HCT116 (cell line): ENCODE data around the gene C4orf54. TPM values are rescaled to one million over a fixed set of nuclear protein-coding genes. Genes with fewer than 3 reads are reported as not detected.

Source experiments
- ATAC-seq: fragments of 200-7000 bp; cut with Tn5 transposase; 2 replicates; pipeline ENCODE4 v1.9.1; 2020; ENCODE audit warnings: mild to moderate bottlenecking, moderate library complexity
- BruUV-seq: library from RNA; stranded (reverse); fragments of 400-500 nt; replicated peaks from 2 replicates; lab custom pipeline; 2021; lab: Mats Ljungman, UMichigan
- CTCF ChIA-PET: fragments of 300-600 bp; sonication (Branson Sonifier 250); formaldehyde crosslinking; loops from one replicate; lab custom pipeline; 2021; ENCODE audit warnings: antibody characterized with exemption; lab: Charles Lee
- POLR2A ChIA-PET: fragments of 300-600, 350-600 bp; sonication (Branson Sonifier 250); formaldehyde crosslinking; loops from one replicate; lab custom pipeline; 2021; ENCODE audit warnings: antibody characterized with exemption; lab: Charles Lee
- RAD21 ChIA-PET, 2 experiments: fragments of 300-600 bp; sonication (Branson Sonifier 250); formaldehyde crosslinking; loops; one replicate each; lab custom pipeline; 2023; ENCODE audit warnings: low total read pairs in 2 of 2; ENCODE audit not compliant: uncharacterized antibody in 2 of 2, unreplicated experiment in 2 of 2, low non-redundant PET in 1 of 2; lab: Charles Lee
- DNase-seq: peaks from one replicate; pipeline ENCODE4 v3.0.0-alpha.2; 2010; ENCODE audit warnings: low read depth, low spot score
- H2AFZ ChIP-seq: fragments of 200-600 bp; shearing (Covaris generic), sonication (generic); 2 replicates; pipeline ENCODE4 v1.6.1; 2017; ENCODE audit warnings: low read depth, mixed run types, mixed read lengths, antibody characterized with exemption, low read length; ENCODE audit not compliant: poor library complexity, severe bottlenecking
- H3K27ac ChIP-seq: 2 replicates; pipeline ENCODE4 v1.5.1; 2012; ENCODE audit warnings: low read depth, low read length
- H3K27me3 ChIP-seq: fragments of 200-600 bp; sonication (generic); 2 replicates; pipeline ENCODE4 v1.6.1; 2016; ENCODE audit warnings: mixed run types, low read length, mixed read lengths; ENCODE audit not compliant: insufficient read depth
- H3K36me3 ChIP-seq, 2 experiments: fragments of 200-500 bp in 1 of 2; fragments of 200-600 bp in 1 of 2; sonication (Bioruptor generic) in 1 of 2; sonication (generic) in 1 of 2; 2 replicates each; pipeline versions ENCODE4 v1.5.1 to v1.6.1; 2014 to 2016; ENCODE audit warnings: low read length in 2 of 2, inconsistent platforms in 1 of 2, mixed read lengths in 1 of 2, mixed run types in 1 of 2; ENCODE audit not compliant: insufficient read depth in 2 of 2, control insufficient read depth in 1 of 2
- H3K4me1 ChIP-seq, 2 experiments: fragments of 200-600 bp in 1 of 2; sonication (generic) in 1 of 2; 2 replicates each; pipeline versions ENCODE4 v1.5.1 to v1.6.1; 2012 to 2017; ENCODE audit warnings: low read length in 2 of 2, inconsistent platforms in 1 of 2, mild to moderate bottlenecking in 1 of 2, mixed read lengths in 1 of 2, mixed run types in 1 of 2, moderate library complexity in 1 of 2; ENCODE audit not compliant: insufficient read depth in 2 of 2, control insufficient read depth in 1 of 2
- H3K4me2 ChIP-seq: fragments of 200-600 bp; sonication (generic); 2 replicates; pipeline ENCODE4 v1.6.1; 2017; ENCODE audit warnings: mixed run types, low read length, mixed read lengths
- H3K4me3 ChIP-seq, 2 experiments: fragments of 200-600 bp in 1 of 2; sonication (generic) in 1 of 2; replicated peaks in 1 of 2; 2 replicates each; pipeline ENCODE4 v1.5.1; 2011 to 2016; ENCODE audit warnings: low read length in 2 of 2, control low read depth in 1 of 2, low read depth in 1 of 2, mild to moderate bottlenecking in 1 of 2, mixed read lengths in 1 of 2, mixed run types in 1 of 2
- H3K79me2 ChIP-seq: fragments of 200-600 bp; sonication (generic); 2 replicates; pipeline ENCODE4 v1.6.1; 2017; ENCODE audit warnings: mild to moderate bottlenecking, mixed run types, low read length, moderate library complexity, mixed read lengths; ENCODE audit not compliant: insufficient read depth
- H3K9ac ChIP-seq: fragments of 200-600 bp; sonication (generic); 2 replicates; pipeline ENCODE4 v1.6.1; 2016; ENCODE audit warnings: low read length, mixed read lengths
- H3K9me2 ChIP-seq: fragments of 200-600 bp; sonication (generic), shearing (Covaris generic); 2 replicates; pipeline ENCODE4 v1.6.1; 2017; ENCODE audit warnings: mixed run types, mild to moderate bottlenecking, moderate library complexity; ENCODE audit not compliant: insufficient read depth
- H3K9me3 ChIP-seq, 2 experiments: fragments of 200-500 bp in 1 of 2; fragments of 200-600 bp in 1 of 2; sonication (Bioruptor generic) in 1 of 2; sonication (generic) in 1 of 2; 2 replicates each; pipeline ENCODE4 v1.6.1; 2014 to 2017; ENCODE audit warnings: low read length in 2 of 2, mixed read lengths in 2 of 2, inconsistent platforms in 1 of 2, low read depth in 1 of 2, mild to moderate bottlenecking in 1 of 2, mixed run types in 1 of 2, moderate library complexity in 1 of 2; ENCODE audit not compliant: control insufficient read depth in 1 of 2, insufficient read depth in 1 of 2
- H4K20me1 ChIP-seq: fragments of 200-600 bp; sonication (generic), shearing (Covaris generic); 2 replicates; pipeline ENCODE4 v1.6.1; 2017; ENCODE audit warnings: mixed run types, mild to moderate bottlenecking, moderate library complexity; ENCODE audit not compliant: insufficient read depth
- CBX3 ChIP-seq: IDR thresholded peaks from 2 replicates; pipeline ENCODE4 v1.6.1; 2012; ENCODE audit warnings: low read depth
- EGR1 ChIP-seq: IDR thresholded peaks from 2 replicates; pipeline ENCODE4 v1.6.1; 2012; ENCODE audit warnings: low read depth
- ELF1 ChIP-seq: IDR thresholded peaks from 2 replicates; pipeline ENCODE4 v1.6.1; 2012; ENCODE audit warnings: low read depth, borderline replicate concordance
- EZH2 ChIP-seq: fragments of 200-600 bp; sonication (generic); IDR thresholded peaks from 2 replicates; pipeline ENCODE4 v1.6.1; 2017; ENCODE audit warnings: antibody characterized with exemption, mixed run types
- FOSL1 ChIP-seq: IDR thresholded peaks from 2 replicates; pipeline ENCODE4 v1.6.1; 2012; ENCODE audit warnings: low read depth
- JUND ChIP-seq: IDR thresholded peaks from 2 replicates; pipeline ENCODE4 v1.6.1; 2012
- POLR2AphosphoS5 ChIP-seq: IDR thresholded peaks from 2 replicates; pipeline ENCODE4 v1.6.1; 2011; ENCODE audit warnings: mild to moderate bottlenecking, low read depth, low read length, moderate library complexity
- RAD21 ChIP-seq: IDR thresholded peaks from 2 replicates; pipeline ENCODE4 v1.6.1; 2012; ENCODE audit warnings: low read depth, mild to moderate bottlenecking
- SIN3A ChIP-seq: IDR thresholded peaks from 2 replicates; pipeline ENCODE4 v1.6.1; 2012; ENCODE audit warnings: low read depth
- SP1 ChIP-seq: IDR thresholded peaks from 2 replicates; pipeline ENCODE4 v1.6.1; 2012; ENCODE audit warnings: low read depth
- SRF ChIP-seq: IDR thresholded peaks from 2 replicates; pipeline ENCODE4 v1.6.1; 2012; ENCODE audit warnings: low read depth
- TCF7L2 ChIP-seq: IDR thresholded peaks from 2 replicates; pipeline ENCODE4 v1.7.0; 2011; ENCODE audit warnings: borderline replicate concordance, inconsistent platforms; ENCODE audit not compliant: insufficient read depth, insufficient read length; ENCODE audit errors: extremely low read depth
- YY1 ChIP-seq: IDR thresholded peaks from 2 replicates; pipeline ENCODE4 v1.6.1; 2011; ENCODE audit warnings: low read length, low read depth, moderate library complexity, mild to moderate bottlenecking; ENCODE audit not compliant: insufficient replicate concordance; ENCODE audit errors: extremely low read depth
- ZFX ChIP-seq: fragments of 450-650 bp; IDR thresholded peaks from 2 replicates; pipeline ENCODE4 v1.6.1; 2017
- ZNF274 ChIP-seq: fragments of 200-500 bp; sonication (Bioruptor generic); IDR thresholded peaks from 2 replicates; pipeline ENCODE4 v1.6.1; 2014; ENCODE audit warnings: mild to moderate bottlenecking, low read depth, low read length, inconsistent platforms
- intact Hi-C: fragments of 100-400 bp; cut with micrococcal nuclease; formaldehyde crosslinking; loops from 2 replicates; pipeline ENCODE4 v1.10.0; 2022
- total RNA-seq: library from RNA; stranded (reverse); gene quantifications from one replicate; pipeline ENCODE4 v1.2.1, GENCODE V29; 2021; ENCODE audit not compliant: unreplicated experiment
- TF ChIP-seq, protein P1 (sequence below): IDR thresholded peaks from 2 replicates; pipeline ENCODE4 v1.6.1; 2012; ENCODE audit warnings: low read depth
- TF ChIP-seq, protein P2 (sequence below): IDR thresholded peaks from 2 replicates; pipeline ENCODE4 v1.6.1; 2012
- TF ChIP-seq, protein P3 (sequence below): IDR thresholded peaks from 2 replicates; pipeline ENCODE4 v1.6.1; 2011; ENCODE audit warnings: mild to moderate bottlenecking, low read length, moderate library complexity; ENCODE audit not compliant: insufficient replicate concordance; ENCODE audit errors: extremely low read depth
- TF ChIP-seq, protein P4 (sequence below): IDR thresholded peaks from 2 replicates; pipeline ENCODE4 v1.6.1; 2012

Gene C4orf54
- total RNA-seq, 1 experiment from 2014 or later = not detected

DNA sequence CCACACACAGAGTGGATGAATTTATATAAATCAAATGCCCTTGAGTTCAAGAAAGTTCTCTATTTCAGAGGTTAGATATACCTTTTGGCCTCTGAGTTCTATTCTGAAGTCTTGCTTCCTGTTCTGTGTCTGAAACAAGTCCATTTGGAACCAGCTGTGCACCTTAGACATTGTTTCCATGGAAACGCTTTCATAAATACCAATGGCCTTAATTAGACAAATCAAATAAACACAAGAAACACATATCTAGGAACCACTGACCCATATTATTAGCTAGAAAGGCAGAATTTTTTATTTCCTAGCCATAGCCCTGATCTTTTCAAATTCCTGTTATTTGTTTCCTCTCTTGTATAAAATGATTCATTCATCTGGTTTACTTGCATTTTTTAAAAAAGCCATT is 8.4 kb upstream of the C4orf54 start (continued):
- no peak for TF ChIP-seq TCF7L2
- no peak for TF ChIP-seq EZH2
- no peak for TF ChIP-seq RAD21

DNA sequence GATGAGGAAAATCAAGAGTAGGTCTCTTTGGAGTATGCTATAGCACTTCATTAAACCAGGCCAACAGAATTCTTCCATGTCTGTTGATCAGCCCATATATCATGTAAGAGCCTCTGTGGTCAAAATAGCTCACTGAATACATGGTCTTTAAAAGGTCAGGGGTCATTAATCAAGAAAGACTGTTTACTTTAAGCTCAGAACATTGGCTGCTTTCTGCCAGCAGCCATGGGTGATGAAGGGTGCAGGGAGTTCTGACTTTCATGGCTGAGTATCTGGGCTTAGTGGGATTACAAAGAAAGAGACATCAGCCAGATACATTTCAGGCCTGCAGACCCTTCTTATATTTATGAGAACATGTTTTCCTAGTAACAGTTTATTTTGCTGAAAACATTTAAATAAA is 7.1 kb upstream of the C4orf54 start:
- H3K79me2 ChIP-seq = no peaks in the 10 kb centered on the region
- BruUV-seq = no TSS peak
- no peaks in the 10 kb centered on the region for H3K9me2 ChIP-seq
- ATAC-seq (no peak), DNase-seq (no peak)
- ChIA-PET RAD21 (no interaction called here), POLR2A (no interaction called here), CTCF (no interaction called here)
- no peaks in the 10 kb centered on the region for H3K36me3 ChIP-seq
- no peaks in the 10 kb centered on the region for H4K20me1 ChIP-seq
- H3K4me2 ChIP-seq = no peak overlapping the region
- H3K27ac ChIP-seq = no peak overlapping the region
- no peaks in the 10 kb centered on the region for H3K9me3 ChIP-seq
- intact Hi-C loops = no loop called here
- H3K27me3 ChIP-seq = no peaks in the 10 kb centered on the region
- no peak overlapping the region for H3K9ac ChIP-seq
- no peaks in the 10 kb centered on the region for H3K4me1 ChIP-seq
- no peak for TF ChIP-seq FOSL1
- TF ChIP-seq ZNF274 = no peak
- TF ChIP-seq, protein P1, sequence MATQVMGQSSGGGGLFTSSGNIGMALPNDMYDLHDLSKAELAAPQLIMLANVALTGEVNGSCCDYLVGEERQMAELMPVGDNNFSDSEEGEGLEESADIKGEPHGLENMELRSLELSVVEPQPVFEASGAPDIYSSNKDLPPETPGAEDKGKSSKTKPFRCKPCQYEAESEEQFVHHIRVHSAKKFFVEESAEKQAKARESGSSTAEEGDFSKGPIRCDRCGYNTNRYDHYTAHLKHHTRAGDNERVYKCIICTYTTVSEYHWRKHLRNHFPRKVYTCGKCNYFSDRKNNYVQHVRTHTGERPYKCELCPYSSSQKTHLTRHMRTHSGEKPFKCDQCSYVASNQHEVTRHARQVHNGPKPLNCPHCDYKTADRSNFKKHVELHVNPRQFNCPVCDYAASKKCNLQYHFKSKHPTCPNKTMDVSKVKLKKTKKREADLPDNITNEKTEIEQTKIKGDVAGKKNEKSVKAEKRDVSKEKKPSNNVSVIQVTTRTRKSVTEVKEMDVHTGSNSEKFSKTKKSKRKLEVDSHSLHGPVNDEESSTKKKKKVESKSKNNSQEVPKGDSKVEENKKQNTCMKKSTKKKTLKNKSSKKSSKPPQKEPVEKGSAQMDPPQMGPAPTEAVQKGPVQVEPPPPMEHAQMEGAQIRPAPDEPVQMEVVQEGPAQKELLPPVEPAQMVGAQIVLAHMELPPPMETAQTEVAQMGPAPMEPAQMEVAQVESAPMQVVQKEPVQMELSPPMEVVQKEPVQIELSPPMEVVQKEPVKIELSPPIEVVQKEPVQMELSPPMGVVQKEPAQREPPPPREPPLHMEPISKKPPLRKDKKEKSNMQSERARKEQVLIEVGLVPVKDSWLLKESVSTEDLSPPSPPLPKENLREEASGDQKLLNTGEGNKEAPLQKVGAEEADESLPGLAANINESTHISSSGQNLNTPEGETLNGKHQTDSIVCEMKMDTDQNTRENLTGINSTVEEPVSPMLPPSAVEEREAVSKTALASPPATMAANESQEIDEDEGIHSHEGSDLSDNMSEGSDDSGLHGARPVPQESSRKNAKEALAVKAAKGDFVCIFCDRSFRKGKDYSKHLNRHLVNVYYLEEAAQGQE = no peak
- TF ChIP-seq SP1 = no peak
- no peak for TF ChIP-seq POLR2AphosphoS5
- TF ChIP-seq EGR1 = no peak
- no peak for TF ChIP-seq YY1
- TF ChIP-seq JUND = no peak
- TF ChIP-seq RAD21 = no peak
- TF ChIP-seq, protein P2, sequence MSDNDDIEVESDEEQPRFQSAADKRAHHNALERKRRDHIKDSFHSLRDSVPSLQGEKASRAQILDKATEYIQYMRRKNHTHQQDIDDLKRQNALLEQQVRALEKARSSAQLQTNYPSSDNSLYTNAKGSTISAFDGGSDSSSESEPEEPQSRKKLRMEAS = no peak
- TF ChIP-seq, protein P3, sequence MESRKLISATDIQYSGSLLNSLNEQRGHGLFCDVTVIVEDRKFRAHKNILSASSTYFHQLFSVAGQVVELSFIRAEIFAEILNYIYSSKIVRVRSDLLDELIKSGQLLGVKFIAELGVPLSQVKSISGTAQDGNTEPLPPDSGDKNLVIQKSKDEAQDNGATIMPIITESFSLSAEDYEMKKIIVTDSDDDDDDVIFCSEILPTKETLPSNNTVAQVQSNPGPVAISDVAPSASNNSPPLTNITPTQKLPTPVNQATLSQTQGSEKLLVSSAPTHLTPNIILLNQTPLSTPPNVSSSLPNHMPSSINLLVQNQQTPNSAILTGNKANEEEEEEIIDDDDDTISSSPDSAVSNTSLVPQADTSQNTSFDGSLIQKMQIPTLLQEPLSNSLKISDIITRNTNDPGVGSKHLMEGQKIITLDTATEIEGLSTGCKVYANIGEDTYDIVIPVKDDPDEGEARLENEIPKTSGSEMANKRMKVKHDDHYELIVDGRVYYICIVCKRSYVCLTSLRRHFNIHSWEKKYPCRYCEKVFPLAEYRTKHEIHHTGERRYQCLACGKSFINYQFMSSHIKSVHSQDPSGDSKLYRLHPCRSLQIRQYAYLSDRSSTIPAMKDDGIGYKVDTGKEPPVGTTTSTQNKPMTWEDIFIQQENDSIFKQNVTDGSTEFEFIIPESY = no peak
- TF ChIP-seq ELF1 = no peak
- TF ChIP-seq CBX3 = no peak
- TF ChIP-seq ZFX = no peak
- TF ChIP-seq SIN3A = no peak
- TF ChIP-seq SRF = no peak
- TF ChIP-seq, protein P4, sequence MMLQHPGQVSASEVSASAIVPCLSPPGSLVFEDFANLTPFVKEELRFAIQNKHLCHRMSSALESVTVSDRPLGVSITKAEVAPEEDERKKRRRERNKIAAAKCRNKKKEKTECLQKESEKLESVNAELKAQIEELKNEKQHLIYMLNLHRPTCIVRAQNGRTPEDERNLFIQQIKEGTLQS = no peak
- H3K4me3 ChIP-seq = no peak overlapping the region
- no peak overlapping the region for H2AFZ ChIP-seq
